NCI-H82 treated with DMSO at 0.1 percent for 48 hours (cell line): ENCODE results near the gene SH3BGR.

Experiments used
- DNase-seq: peaks from one replicate; lab custom pipeline; 2025; ENCODE audit not compliant: unreplicated experiment; lab: John Stamatoyannopoulos, UW

SH3BGR gene

DNA sequence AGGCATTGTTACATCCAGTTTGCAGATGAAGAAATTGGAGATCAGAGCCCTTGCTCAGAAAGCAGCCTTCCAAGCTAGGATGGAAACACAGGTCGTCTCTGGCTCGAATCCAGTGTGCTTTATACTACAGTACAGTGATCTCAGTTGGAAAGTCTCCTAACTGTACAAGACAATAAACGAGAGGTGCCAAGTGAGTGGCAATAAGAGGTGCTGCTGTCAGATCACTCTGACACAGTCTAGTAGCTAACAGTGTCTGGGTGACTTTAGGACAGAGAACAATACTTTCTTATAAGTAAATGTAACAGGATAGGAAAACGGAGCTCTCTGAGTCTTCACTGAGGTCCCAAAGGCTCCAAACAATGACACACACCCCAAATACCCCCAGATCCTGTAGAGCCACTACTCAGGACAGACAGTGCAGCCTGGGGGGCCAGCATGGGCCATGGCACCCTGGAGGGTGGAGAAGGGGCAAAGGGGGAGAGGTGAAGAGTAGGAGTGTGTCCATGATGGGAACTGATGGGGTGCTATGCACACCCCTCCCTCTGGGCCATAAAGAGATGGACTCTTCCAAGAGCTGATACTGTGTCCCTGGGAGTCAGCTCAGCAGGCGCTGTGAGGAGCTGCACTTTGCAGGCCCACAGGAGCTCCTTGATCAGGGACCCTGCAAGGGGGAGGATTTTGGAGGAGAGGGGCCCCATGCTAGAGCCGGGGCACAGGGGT, 3.3 kb downstream of the SH3BGR start:
- no peak for DNase-seq

DNA sequence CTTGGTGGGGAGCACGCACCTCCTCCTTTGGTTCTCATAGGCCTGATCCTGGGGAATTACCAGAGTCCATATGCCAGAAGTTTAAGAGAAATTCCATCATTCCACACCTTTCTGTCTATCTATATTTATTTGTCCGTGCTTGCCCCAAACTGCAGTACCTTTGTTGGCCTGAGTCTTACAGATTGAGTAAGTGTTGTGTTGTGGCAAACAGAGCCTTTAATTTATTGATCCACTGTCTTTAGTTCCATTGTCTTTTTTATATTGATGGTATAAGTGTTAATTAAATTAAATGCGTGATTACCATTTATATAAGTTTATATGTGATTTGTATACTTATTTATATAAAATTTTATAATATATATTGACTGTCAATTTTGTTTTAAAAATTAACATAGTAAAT, 4.9 kb downstream of the SH3BGR start:
- no peak for DNase-seq

DNA sequence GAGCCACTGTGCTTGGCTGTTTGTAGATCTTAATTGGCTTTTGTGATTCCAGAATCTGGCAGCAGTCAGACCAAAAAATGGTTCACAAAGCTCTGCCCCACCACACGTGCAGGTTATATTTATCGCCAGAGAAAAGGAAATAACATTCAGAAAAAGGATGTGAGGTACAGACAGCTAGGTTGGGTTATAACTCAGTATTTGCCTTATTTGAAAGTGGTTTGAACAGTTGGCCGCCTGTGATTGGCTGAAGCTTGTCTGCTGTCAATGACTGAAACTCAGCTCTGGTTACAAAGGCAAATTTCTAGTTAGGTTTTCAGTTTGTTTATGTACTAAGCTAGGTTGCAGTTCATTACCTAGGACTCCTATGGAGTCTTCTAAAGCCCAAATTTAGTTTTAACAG, 9.6 kb downstream of the SH3BGR start:
- DNase-seq = no peak

DNA sequence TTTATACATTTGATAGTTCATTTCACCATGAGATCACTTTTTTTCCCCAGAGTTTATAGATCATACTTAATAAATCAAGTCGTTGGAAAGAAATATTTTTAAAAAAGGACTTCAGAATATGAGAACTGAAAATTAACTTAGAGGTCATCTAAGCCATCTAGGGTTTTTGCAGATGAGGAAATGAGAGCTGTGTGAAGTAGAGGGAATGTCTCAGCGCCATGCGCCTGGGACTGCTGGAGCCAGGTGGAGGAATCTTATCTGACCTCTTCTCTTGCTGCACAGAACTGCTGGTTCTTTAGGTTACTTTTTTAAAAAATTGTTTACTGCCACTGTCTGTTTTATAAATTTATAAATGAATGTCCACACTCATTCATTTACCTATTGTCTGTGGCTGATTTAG, 11.5 kb downstream of the SH3BGR start:
- DNase-seq = no peak

DNA sequence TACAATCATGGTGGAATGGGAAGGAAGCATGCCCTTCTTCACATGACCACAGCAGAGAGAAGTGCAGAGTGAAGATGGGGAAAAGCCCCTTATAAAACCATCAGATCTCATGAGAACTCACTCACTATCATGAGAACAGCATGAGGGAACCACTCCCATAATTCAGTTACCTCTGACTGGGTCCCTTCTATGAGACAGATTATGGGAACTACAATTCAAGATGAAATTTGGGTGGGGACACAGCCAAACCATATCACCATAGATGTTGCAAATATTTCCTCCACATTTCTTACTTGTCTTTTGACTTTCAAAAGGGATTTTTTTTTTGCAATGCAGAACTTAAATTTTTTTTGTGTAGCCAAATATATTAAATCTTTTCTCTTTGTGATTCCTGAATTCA, 14.8 kb downstream of the SH3BGR start:
- no peak for DNase-seq

DNA sequence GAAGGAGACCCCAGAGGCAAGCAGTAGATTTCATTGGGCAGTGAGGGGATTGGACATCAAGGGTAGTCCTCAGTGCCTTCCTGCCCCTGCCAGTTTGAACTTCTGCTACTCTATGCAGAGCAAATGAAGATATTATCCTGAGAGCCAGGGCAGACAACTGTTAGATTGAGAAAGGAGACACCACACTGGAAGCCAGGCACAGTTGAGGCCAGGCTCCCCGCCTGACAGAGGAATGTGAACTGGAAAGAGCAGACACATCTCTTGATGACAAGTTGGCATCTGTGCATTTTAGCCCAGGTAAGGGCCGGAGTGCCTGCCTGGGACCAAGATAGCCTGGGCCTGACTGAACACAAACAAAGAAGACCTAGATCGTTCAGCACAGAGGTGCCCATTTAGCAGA, 16.0 kb downstream of the SH3BGR start:
- DNase-seq = no peak

DNA sequence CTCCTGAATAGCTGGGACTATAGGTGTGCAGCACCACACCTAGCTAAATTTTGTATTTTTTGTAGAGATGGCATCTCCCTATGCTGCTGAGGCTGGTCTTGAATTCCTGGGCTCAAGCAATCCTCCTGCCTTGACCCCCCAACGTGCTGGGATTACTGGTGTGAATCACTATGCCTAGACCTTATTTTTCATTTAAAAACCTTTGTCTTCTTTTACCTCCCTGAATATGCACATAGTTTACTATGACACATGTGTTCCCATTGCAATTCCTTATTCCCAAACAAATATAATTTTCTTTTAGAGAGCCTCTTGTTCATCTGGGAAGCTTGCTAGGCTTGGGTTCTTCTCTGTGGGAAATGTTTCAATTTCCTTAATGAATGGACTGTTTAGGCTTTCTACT, 16.8 kb downstream of the SH3BGR start:
- no peak for DNase-seq

DNA sequence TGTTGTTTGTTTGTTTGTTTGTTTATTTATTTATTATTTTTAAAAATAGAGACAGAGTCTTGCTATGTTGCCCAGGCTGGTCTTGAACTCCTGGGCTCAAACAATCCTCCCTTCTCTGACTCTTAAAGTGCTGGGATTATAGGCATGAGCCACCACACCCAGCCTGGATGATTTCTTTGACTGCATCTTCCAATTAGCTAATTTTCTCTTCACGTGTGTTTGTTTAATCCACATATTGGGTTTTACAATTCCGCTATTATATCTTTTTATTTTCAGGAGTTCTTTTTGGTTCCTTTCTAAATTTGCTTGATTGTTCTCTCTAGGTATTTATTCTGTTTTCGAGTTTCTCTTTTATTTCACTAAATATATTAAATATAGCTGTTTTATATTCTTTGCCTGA, 19.8 kb downstream of the SH3BGR start:
- no peak for DNase-seq

DNA sequence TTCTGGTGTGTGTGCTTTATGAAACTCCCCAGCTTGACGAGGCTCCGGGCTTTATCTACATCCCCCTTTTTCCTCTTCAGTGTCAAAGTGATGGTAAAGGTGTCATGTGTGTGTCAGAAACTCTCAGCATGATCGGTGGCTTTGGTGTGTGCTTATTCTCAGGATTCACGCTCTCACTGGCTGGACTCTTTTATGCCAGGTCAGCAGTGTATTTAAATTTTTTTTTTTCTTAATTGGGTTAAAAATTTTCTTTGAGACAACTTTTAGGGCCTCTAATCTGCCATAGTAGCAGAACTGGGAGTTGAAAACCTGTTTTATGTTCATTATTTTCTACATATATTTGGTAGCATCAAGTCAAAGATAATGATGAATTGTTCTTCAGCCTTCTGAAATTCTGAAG, 21.0 kb downstream of the SH3BGR start:
- DNase-seq = no peak

DNA sequence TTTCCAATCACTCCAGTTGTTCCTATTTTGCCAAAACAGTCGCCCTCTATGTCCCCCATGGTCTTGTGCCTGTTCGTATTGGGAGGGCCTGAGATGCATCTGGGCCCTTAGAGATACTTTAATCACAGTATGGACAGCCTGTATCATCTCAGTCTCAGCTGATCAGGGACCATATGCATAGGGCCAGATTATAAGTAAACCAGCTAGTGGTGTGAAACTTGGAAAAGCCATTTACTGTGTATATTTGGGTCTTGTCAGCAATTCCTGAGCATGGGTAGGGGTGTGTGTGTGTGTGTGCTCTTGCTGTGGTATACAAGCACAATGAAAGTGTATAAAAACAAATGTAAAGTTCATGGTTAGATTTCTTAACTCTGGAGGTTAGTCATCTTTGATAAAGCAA, 22.8 kb downstream of the SH3BGR start:
- DNase-seq = no peak

DNA sequence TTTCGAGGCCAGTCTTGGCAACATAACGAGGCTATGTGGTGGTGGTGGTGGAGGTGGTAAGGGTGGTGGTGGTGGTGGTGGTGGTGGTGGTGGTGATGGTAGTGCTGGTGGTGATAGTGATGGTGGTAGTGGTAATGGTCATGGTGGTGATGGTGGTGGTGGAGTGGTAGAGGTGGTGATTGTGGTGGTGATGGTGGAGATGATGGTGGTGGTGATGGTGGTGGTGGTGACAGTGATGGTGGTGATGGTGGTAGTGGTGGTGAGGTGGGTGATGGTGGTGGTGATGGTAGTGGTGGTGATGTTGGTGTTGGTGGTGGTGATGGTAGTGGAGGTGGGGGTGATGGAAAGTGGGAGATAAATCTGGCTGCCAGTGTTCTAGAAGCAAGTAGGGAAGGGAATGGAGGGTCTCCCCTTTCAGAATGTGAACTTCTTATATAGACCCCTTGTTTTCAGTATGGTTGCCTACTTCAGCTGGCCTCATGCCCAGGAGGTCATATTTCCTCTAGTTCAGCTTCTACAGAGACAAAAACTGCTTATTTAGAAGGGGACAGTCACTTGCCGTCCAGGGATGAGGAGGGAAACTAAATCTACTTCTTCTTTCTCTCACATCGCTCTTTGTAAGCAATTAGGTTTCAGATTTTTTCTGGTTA, 27.5 kb downstream of the SH3BGR start:
- DNase-seq = no peak

DNA sequence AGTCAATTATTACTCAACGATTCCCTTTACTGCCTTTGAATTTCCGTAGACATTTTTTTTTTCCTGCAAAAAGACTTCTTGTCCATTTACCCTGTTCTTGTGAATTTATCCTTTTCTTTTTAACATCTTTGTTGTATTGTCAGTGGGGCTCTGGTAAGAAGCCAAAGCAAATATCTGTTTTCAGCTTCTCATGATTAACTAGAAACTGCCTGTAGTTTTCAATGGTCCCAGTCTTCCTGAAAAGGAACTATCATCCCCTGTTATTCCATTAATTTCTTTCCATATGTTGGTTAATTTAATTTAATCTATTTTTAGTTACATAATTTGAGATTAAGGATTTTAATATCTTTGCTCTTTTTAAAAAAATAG, 28.0 kb downstream of the SH3BGR start:
- no peak for DNase-seq

DNA sequence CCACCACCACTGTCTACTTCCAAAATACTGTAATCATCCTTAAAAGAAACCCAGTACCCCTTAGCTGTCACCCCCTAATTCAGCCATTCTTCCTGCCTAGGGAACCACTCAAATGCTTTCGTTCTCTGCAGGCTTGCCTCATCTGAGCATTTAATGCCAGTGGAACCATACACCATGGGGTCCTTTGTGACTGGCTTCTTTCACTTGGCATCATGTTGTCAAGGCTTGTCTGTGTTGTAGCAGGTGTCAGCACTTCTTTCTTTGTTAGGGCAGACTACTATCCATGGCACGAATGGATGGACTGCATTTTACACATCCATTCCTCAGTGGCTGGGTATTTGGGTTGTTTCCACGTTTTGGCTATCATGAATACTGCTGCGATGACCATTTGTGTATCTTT, 28.5 kb downstream of the SH3BGR start:
- no peak for DNase-seq

DNA sequence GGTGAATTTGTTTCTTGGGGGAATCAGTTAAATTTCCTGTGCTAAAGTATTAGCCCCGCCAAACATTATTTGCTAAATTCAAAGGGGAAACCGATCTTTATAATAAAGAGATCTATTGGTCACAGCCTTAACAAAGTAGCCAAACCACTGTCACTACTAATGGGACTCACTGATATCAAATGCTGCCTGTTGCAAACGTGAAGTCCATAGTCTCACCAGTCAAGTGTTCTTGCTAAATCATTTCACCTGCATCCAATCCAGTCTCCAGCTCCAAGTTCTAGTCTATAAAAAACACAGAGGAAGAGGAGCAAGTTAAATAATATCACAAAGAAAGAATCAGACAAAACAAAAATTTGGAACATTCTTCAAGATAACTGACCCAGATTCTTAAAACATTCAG, 30.1 kb downstream of the SH3BGR start:
- DNase-seq = no peak

DNA sequence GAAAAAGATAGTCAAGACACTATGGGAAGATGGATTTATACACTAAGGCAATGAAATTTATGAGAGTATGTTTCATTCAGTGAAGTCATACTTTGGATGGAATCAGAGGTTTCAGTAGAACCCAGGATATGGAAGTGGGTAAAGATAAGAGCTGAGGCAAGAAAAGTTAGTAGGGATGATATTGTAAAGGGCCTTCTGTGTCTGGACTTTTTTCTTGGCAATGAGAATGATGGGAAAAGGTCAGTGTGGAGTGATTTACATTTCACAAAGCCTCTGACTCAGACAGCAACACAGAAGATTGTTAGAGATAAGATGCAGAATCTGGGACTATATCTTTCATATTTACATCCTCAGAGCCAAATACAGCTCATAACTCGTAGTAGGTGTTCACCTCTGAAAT, 32.1 kb downstream of the SH3BGR start:
- DNase-seq = no peak

DNA sequence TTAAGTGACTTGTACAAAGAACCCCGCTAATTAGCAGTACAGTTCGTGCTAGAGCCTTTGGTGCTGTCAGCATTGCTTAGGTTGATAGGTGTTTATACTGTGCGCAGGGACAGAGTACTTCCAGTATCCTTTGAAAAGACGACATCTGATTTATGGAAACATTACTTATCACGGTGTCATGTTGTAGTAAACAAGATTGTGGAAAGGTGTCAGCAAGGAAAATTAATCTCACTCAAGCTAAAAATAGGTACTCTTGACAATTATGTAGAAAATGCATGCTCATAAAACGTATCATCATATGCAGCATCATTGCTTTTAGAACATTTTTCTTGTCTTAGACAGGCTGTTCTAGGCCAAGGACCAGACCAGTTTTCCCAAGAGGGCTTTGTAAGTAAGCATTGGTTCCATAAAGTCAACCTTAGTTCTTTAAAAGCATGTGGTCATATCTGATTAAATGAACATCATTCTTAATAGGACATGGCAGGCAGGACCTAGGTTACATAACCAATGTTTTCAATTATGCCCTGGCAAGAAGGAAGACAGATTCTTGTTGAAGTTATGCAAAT, 33.0 kb downstream of the SH3BGR start:
- no peak for DNase-seq

DNA sequence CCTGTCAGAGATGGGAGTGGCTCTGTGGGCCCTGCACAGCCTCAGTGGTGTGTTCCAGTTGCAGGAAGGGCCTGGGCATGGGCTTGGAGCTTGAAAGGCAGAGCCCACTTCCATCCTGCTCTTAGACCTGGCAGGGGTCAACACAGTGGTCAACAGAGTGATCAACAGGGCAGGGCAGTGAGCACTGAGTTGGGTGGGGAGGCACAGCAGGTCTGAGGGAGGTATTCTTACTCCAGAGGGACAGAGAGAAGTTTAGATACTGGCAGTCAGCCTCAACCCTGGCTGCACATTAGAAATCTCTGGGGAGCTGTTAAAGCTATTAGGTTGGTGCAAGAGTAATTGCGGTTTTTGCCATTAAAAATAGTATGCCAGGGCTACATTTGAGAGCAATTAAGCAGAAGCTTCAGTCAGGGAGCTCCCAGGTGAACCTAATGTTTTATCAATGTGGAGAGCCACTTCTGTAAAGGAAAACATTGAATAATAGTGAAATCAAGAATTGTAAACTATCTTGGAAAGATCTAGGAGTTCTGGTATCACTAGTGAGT, 37.7 kb downstream of the SH3BGR start:
- DNase-seq = no peak

DNA sequence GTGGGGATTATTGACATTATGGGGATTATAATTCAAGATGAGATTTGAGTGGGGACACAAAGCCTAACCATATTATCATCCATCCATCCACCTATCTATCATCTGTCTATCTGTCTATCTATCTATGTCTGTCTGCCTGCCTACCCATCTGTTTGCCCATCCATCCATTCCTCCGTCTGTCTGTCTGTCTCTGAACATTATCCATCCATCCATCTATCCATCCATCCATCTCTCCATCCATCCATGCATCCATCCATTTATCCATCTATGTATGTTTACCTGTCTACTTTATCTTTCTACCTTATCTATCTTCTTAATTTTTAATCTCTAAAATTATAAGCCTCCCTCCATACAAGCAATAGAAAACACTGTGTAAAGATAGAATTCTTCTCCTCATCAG, 47.4 kb downstream of the SH3BGR start:
- DNase-seq = no peak

DNA sequence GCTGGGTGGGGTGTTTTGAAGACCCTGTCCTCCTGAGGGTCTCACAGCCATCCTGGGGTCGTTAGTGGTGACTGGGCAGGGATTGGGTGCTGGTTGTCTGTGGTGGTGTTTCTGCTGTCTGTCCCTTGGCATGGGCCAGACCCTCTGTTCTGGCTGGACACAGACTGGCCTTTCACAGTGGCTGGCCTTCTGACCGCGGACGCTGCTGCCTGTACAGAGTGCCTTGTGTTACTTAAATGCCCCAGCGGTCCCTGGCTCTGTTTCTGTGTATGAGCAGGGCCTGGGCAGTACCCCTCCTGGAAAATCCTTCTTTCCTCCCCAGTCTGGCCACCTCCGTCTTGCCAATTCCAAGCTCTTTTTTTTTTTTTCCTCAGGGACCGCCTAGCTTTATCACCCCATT, 50.9 kb downstream of the SH3BGR start:
- DNase-seq = no peak

DNA sequence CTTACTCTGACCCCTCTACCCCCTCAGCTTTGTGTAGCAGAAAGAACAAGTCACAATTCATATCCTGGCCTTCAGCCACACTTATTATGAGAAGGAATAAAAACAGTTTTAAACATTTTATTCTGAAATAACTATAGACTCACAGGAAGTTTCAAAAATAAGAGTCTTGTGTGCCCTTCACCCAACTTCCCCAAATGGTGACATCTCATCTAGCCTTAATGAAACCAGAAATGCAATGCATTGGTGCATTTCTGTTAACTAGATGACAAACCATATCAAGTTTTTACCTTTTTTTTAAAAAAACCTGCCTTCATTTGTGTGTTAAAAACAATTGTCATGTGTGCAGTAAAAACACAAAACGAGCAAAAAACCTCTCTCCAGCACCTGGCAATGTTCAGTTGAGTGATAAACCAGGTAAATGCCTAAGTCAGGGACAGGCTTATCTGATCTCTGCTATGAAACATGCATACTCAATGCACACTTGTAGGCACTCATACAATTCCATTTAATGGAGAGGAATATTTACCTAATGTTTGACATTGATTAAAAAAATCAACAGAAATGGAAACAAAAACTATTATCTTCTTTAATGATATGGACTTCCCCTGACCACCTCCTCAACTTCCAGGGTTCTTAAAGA, 51.5 kb downstream of the SH3BGR start:
- no peak for DNase-seq

DNA sequence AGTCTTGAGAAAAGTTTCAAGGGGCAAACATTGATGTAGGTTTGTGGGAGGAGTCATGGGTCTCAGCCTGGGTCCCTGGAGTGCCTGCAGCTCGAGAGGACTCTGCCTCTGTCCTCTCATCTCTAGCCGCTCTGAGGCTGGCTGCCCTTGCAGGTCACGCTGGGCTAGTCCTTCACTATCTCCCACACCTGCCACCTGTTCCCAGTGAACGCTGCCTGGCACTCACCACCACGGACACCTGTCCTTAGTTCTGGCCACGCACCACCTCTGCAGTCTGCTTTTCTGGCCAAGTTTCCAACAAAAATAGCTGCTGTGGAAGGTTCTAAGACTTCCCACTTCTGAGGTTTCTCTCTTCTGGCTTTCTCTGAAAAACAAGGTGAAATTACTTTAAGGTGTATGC, 52.5 kb downstream of the SH3BGR start:
- no peak for DNase-seq

DNA sequence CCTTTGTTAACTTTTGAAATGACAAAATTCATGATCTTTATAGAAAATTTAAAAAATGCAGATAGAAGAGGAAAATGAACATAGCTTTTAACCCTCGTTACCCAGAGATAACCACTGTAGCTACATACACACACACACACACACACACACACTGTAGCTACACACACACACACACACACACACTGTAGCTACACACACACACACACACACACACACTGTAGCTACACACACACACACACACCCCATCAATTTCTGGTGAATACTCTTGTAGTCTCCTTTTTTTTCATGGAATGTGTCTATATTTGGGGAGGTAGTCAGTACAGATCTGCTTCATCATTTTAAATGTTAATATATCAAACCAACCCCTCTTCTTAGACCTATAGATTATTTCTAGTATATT, 58.5 kb downstream of the SH3BGR start:
- no peak for DNase-seq
